HG03039 (cell line): ENCODE data around the gene LGI2.
"Not testable (repeated sequence)": the region's sequence is repeated elsewhere in the genome, so short reads cannot be mapped to it uniquely, and the experiment has no call there.

Source experiments
- ATAC-seq: cut with Tn5 transposase; IDR thresholded peaks from one replicate; pipeline ENCODE4 v1.9.1; 2021; ENCODE audit warnings: mild to moderate bottlenecking, moderate library complexity; ENCODE audit not compliant: unreplicated experiment

Gene LGI2, protein sequence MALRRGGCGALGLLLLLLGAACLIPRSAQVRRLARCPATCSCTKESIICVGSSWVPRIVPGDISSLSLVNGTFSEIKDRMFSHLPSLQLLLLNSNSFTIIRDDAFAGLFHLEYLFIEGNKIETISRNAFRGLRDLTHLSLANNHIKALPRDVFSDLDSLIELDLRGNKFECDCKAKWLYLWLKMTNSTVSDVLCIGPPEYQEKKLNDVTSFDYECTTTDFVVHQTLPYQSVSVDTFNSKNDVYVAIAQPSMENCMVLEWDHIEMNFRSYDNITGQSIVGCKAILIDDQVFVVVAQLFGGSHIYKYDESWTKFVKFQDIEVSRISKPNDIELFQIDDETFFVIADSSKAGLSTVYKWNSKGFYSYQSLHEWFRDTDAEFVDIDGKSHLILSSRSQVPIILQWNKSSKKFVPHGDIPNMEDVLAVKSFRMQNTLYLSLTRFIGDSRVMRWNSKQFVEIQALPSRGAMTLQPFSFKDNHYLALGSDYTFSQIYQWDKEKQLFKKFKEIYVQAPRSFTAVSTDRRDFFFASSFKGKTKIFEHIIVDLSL

DNA sequence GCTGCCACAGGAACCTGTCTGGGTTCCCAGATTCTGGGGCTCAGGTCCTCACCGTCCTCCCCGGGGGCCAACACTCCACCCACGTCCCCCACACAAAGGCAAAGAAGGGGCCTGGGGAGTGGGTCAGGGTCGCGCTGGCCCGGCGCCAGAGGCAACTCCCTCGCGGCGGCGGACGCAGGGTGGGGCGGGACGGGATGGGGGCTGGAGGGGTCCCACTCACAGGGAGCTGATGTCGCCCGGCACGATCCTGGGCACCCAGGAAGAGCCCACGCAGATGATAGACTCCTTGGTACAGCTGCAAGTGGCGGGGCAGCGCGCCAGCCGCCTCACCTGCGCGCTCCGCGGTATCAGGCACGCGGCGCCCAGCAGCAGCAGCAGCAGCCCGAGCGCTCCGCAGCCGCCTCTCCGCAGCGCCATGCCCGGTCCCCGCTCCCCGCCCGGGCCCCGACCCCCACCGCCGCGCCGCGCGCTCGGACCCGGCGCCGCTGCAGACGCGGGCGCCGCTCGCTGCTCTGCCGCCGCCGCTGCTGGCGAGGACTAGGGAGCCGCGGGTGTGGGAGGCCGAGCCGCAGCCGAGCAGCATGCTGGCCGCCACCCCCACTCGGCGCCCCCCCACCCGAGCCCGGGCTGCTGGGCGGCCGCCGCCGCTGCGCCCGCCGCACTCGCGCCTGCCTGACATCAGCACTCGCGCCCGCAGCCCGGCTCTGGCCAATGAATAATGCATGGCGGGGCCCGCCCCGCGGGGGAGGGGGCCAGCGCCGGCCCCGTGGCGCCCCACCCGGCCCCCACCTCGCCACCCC is at the start of gene LGI2:
TSS of gene LGI2 (minus strand) at position 670 of the 800 bp plus-strand sequence. CDS start at position 417, 253 bp downstream.
- ATAC-seq, result no peak

DNA sequence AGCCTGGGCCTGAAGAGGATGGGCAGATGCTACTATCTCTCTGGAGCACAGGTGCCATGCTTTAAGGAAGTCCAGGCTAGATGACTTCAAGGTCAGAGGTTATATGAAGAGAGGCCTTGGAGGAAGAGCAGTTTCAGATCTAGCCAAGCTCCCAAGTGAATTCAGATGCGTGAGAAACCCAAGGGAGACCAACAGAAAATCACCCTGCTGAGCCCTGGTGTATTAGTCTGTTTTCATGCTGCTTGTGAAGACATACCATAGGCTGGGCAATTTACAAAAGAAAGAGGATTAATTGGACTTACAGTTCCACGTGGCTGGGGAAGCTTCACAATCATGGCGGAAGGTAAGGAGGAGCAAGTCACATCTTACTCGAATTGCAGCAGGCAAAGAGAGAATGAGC is 47.8 kb upstream of the LGI2 start:
- no peak for ATAC-seq

GRCh38 chr4:25076625-25077398 is 46.1 kb upstream of the LGI2 start:
- no peak for ATAC-seq

DNA sequence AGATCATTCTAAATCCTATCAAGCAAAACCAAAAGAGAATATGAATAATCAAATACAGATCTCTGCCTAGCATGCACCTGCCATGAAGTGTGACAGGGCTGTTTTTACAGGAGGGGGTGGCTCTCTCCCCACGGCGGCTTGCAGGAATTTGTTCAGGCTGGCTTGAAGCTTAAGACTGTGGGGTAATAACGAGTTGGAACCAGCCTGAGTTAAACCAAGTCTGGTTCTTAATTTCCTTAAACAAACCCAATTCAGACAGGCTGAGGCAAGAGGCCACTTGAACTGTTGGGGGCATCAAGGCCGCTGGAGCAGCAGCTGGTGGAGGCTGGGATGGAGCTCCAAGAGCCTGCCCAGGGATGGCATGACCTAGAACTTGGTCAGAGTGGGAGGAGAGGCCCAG is 45.1 kb upstream of the LGI2 start:
- ATAC-seq, result no peak

DNA sequence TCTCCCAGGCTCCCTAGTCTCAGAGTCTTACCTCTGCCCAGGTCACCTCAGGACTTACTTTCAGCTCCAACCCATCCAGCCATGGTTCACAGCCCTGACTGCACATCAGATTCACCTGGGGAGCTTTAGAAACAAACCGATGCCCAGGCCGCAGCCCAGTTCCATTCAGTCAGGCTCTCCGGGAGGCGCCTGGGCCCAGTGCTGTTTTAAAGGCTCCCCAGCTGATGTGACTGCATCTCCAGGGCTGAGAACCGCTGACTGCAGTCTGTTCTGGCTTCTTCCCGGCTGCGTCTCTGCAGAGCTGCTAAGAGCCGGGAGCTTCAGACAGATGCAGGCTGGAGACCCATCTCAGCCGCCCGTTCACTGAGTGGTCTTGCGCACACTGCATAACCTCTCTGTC is 44.4 kb upstream of the LGI2 start:
- ATAC-seq, result no peak

DNA sequence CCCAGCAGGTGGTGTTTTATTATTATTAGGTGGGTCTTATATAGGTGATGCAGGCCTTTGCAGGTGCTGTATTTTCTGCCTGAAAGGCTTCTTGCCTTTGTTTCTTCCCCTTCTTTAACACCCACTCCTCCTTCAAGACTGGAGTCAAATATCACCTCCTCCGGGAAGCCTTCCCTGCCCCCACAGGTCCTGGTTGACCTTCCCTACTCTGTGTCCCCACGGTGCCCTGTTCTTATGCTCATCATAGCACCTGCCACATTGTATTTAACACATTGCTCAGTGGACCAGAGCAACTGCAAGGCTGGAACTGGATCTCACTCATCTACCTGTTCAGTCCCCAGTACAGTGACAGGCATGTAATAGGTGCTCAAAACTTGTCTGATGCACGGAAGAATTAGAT is 39.8 kb upstream of the LGI2 start:
- no peak for ATAC-seq

DNA sequence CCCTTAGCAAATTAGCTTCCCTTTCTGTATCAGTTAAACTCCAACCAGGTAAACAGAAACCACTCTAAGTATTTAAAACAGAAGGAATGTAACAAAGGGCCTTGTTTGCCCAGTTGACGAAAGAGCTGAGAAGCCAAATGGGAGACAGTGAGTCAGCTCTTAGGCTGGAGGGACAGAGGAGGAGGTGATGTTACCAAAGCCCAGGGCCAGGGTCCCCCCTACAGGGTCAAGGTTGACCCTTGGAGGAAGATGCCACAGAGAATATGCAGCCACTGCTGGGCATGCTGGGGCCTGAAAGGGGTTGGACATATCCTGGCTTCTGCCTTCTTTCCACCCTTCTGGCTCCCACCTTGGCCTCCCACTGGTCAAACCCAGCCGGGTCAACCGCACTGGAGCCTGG is 38.3 kb upstream of the LGI2 start:
- ATAC-seq, result no peak

GRCh38 chr4:25068386-25068785 is 37.6 kb upstream of the LGI2 start:
- ATAC-seq, result no peak

DNA sequence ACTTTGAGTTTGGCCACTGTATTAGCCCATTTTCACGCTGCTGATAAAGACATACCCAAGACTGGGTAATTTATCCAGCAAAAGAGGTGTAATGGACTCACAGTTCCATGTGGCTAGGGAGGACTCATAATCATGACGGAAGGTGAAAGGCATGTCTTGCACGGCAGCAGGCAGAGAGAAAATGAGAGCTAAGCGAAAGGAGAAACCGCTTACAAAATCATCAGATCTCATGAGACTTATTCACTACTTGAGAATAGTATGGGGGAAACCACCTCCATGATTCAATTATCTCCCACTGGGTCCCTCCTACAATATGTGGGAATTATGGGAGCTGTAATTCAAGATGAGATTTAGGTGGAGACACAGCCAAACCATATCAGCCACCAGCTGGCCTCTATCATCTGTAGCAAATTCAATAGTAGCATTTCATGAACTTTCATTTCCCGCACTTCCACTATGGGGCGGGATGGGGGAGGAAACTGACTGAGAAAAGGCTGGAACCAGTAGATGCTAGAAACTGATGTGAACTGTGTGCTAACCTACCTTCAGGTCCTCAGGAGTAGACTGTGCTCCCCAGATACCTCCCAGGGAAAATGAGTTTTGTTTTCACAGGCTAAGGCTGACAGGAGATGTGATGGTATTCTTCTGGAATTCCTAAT is 35.3 kb upstream of the LGI2 start:
- ATAC-seq, result no peak

GRCh38 chr4:25065431-25065858 is 34.7 kb upstream of the LGI2 start:
- ATAC-seq, result no peak

DNA sequence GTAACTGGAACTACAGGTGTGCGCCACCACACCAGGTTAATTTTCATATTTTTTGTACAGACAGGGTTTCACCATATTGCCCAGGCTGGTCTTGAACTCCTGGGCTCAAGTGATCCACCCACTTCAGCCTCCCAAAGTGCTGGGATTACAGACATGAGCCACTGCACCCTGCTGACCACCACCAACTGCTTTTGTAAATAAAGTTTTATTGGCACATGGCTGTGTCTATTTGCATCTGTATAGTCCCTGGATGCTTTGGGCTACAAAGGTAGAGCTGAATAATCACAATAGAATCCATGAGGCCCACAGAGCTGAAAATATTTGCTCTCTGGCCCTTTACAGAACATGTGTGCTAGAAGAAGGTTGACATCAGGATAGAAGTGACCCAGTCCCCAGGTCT is 33.7 kb upstream of the LGI2 start:
- ATAC-seq, result not testable (repeated sequence)

- ATAC-seq, result no peak
Observed at GRCh38 chr4:25063116-25063515, 32.4 kb upstream of the LGI2 start.

DNA sequence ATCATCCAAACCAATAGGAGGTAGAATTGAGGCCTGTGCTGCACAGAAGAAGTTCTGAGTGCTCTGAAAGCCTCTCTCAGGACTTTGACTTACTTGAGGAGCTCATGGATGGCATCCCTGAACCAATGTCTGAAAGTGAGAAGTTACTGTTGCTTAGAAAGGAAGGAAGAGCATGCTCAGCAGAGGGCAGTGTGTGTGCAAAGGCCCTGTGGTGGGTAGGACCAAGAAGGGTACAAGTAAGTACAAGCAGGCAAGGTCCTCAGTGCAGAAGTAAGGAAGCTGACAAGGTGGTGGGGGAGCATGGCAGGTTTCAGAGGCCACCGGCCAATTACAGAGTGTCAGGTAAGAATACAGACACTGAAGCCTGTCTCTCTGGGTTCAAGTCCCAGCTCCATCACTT is 31.4 kb upstream of the LGI2 start:
- ATAC-seq, result no peak

DNA sequence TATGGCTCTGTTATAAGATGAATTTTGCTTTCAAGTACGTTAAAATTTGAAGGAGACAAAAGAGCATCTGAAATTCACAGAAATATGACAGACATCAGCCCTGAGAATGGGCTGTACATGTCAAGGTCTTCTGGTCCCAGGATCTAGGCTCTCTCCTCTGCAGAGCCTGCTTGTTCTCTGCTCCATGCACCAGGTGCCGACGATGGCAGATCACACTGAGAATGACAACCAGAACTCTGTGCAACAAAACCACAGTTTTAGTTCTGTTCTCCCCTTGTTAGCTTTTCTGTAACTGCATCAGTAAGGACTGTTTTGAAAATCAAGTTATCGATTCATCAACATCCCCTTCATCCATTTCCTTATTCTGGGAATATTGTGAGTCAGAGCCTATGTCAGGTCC is 30.9 kb upstream of the LGI2 start:
- no peak for ATAC-seq

GRCh38 chr4:25060963-25061340 is 30.2 kb upstream of the LGI2 start:
- ATAC-seq, result no peak

DNA sequence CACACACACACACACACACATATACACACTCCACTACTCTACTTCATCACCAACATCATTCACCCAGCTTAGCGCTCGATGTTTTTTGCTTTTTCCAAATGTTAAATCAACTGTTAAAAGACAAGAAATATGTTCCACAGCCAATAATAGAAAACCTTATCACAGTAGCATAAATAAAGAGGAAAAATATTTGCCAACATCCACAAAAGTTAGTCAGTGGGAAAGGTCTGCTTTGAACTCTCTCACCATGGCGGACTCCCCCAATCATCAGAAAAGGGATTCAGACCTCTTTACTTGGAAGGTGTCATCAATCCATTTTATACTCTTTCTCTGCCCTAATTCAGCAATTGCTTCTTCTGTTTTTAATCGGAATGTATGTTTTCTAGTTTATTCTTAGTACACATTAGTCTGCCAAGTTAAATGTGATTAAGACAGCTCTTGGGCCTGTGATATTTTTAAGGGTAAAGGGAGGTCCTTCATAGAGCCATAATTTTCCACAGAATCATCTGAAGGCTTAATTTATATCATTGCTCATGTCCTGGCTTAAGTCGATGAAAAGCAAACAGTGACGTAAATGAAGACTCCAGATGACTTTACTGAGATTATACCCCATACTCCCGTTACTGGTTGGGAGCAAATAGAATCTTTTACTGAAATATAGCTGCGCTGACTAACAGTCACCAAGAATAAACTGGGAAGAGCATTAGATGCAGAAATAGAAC is 29.7 kb upstream of the LGI2 start:
- no peak for ATAC-seq

GRCh38 chr4:25059791-25060190 is 29.0 kb upstream of the LGI2 start:
- ATAC-seq, result no peak

DNA sequence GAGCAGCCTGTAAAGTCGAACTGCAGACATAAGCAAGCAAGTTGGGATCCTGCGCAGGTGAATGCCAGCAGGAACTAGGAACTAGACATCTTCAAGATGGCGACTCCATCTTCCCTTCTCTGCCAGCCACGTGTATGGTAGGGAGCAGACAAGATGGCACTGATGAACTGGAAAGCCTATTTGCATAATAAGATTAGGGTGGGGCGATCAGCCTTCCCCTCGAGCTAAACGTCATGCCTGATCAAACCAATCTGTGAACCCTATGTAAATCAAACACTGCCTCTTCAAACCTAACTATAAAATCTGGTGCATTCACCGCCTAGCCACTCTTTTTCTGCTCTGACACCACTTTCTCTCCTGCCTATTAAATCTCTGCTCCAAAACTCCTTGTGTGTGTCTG is 28.1 kb upstream of the LGI2 start:
- ATAC-seq, result no peak

DNA sequence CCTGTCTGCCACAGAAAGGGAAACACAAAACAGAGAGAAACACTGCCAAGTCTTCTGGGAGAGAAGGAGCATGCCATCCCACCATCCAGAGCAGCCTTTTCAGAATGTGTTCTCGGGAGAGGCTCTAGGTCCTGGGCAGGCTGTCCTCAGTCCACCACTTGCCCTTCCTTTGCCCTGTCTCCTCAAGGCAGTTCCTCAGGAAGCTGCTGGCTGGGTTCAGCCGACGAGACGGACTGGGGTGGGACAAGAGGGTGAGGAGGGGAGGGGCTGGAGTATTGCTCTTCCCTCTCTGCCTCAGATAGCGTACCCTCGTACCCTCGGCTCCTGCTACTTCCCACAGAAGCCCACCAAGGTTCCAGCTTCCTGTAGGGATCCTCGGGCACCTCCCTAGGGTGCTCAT is 26.6 kb upstream of the LGI2 start:
- ATAC-seq, result no peak

- not testable (repeated sequence) for ATAC-seq
Observed at GRCh38 chr4:25052037-25052436, 21.3 kb upstream of the LGI2 start.
